ENCODE data around the gene REXO4.

DNA sequence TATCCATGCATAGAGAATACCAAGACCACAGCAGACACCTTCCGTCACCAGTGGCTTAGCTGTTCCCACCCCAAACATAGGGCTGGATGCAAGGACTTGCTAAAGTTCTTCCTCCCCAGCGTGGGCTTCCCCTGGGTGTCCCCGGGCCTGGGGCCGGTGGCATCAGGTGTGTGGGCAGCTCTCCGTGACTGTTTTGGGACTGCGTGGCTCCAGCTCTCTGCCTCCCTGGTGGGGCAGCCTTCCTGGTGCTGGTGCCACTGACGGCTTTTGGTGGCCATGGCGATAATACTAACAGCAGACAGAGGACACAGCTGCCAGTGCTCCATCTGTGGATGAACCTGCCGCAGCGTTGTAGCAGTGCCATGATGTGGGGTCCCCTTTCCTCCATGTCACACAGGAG is 46.8 kb upstream of the REXO4 start:
- TF ChIP-seq, protein P1, sequence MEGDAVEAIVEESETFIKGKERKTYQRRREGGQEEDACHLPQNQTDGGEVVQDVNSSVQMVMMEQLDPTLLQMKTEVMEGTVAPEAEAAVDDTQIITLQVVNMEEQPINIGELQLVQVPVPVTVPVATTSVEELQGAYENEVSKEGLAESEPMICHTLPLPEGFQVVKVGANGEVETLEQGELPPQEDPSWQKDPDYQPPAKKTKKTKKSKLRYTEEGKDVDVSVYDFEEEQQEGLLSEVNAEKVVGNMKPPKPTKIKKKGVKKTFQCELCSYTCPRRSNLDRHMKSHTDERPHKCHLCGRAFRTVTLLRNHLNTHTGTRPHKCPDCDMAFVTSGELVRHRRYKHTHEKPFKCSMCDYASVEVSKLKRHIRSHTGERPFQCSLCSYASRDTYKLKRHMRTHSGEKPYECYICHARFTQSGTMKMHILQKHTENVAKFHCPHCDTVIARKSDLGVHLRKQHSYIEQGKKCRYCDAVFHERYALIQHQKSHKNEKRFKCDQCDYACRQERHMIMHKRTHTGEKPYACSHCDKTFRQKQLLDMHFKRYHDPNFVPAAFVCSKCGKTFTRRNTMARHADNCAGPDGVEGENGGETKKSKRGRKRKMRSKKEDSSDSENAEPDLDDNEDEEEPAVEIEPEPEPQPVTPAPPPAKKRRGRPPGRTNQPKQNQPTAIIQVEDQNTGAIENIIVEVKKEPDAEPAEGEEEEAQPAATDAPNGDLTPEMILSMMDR (optimal IDR thresholded peaks at IDR 0.05 in 1 of 3, IDR thresholded peaks at IDR 0.05 in 1 of 3, conservative IDR thresholded peaks at IDR 0.05 in 1 of 3; ENCODE audit: extremely low read depth in 1 of 3, insufficient read depth in 2 of 3, low read length in 3 of 3), result no peak
- TF ChIP-seq EZH2 (IDR thresholded peaks at IDR 0.05; ENCODE audit: low read length), result no peak
